PFSK-1 (cell line): Measurements from ENCODE around the gene OPCML.

Source experiments
- FOXP2 ChIP-seq: optimal IDR thresholded peaks from 2 replicates; pipeline ENCODE3; 2011; ENCODE audit warnings: borderline replicate concordance, control low read depth, inconsistent platforms; ENCODE audit not compliant: insufficient read depth; ENCODE audit errors: extremely low read length, extremely low read depth
- POLR2AphosphoS5 ChIP-seq: IDR thresholded peaks from 2 replicates; pipeline ENCODE4 v1.6.1; 2012; ENCODE audit warnings: low read depth, mild to moderate bottlenecking, control low read depth, low read length, moderate library complexity
- REST ChIP-seq, 2 experiments: IDR thresholded peaks; 2 replicates each; pipeline versions ENCODE4 v1.6.1 to v1.8.0; 2011 to 2012; ENCODE audit warnings: low read depth in 2 of 2, low read length in 2 of 2, control low read depth in 1 of 2, inconsistent platforms in 1 of 2, mild to moderate bottlenecking in 1 of 2, moderate library complexity in 1 of 2; ENCODE audit not compliant: insufficient read depth in 1 of 2
- SIN3A ChIP-seq: IDR thresholded peaks from 2 replicates; pipeline ENCODE4 v1.6.1; 2012; ENCODE audit warnings: mild to moderate bottlenecking, low read length, moderate library complexity, borderline replicate concordance; ENCODE audit not compliant: insufficient read depth
- TAF1 ChIP-seq: IDR thresholded peaks from 2 replicates; pipeline ENCODE4 v1.6.1; 2012; ENCODE audit warnings: low read length, control low read depth, borderline replicate concordance; ENCODE audit not compliant: insufficient read depth

OPCML gene

DNA sequence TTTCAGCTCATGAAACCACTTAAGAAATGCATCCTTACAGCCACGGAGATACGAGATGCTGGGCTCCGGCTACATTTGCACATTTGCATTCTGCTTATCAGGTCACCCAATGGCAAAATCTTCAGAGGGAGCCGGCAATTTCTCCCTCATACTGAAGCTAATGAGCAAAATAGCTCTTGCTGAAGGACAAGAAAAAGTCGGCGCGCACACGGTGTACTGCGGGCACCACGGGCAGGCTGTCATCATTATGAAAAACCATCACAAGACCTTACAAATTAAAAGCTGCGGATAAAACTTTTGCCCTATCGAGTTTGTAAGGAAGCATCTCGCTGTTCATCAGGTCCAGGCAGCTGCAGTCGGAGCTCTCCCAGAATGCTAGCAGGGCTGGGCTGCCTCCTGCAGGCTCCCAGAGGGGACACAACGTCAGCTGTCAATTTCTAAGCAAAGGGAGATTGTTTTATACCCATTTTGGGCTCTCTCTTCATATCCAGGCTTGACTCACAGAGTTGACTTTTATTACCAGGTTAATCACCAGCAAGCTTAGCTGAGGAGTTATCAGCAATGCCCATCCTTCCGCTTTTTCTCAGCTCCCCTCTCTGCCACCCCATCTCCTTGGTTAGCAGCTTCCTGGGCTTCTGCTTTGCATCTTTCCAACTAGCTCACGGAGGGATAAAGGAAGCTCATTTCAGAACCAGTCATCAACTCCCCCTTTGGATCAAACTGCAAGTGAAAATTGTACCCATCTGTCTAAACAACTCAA is 375.1 kb downstream of the OPCML start:
- TF ChIP-seq FOXP2 (no peak), SIN3A (no peak), POLR2AphosphoS5 (no peak), TAF1 (no peak), REST (IDR thresholded peaks at IDR 0.05; ENCODE audit: insufficient read depth in 1 of 2, low read depth in 2 of 2, low read length in 2 of 2) (no peak)

DNA sequence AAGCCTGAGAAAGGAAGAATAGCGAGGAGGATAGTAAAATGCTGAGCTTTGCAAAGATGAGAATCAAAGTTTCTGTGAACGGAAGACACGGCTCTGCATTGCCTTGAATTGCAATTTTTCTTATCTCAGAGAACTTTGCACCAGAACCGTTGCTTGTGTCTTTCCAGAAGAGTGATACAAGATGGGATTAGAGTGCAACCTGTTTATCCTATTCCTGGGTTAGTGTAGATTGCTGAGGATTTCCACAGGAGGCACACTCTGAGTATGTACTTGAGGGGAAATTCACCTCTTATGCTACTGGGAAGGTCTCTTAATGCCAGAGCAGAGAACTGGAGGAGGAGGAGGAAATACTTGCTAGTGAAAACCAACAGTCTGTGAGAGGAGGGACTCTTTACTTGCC is 377.5 kb downstream of the OPCML start:
- TF ChIP-seq SIN3A = no peak
- TF ChIP-seq POLR2AphosphoS5 = no peak
- TF ChIP-seq FOXP2 = no peak
- no peak for TF ChIP-seq TAF1
- no peak for TF ChIP-seq REST (IDR thresholded peaks at IDR 0.05; ENCODE audit: insufficient read depth in 1 of 2, low read depth in 2 of 2, low read length in 2 of 2)

- TF ChIP-seq TAF1 (no peak), FOXP2 (no peak), SIN3A (no peak), REST (IDR thresholded peaks at IDR 0.05; ENCODE audit: insufficient read depth in 1 of 2, low read depth in 2 of 2, low read length in 2 of 2) (no peak), POLR2AphosphoS5 (no peak)
These were observed 378.2 kb downstream of the OPCML start for GRCh38 chr11:133154076-133154475.

GRCh38 chr11:133153031-133153430 is 379.3 kb downstream of the OPCML start:
- no peak for TF ChIP-seq TAF1
- TF ChIP-seq FOXP2 = no peak
- TF ChIP-seq REST (IDR thresholded peaks at IDR 0.05; ENCODE audit: insufficient read depth in 1 of 2, low read depth in 2 of 2, low read length in 2 of 2) = no peak
- TF ChIP-seq POLR2AphosphoS5 = no peak
- TF ChIP-seq SIN3A = no peak
